GM23338 (cell line): Measurements from ENCODE around the gene FCHSD2. TPM values are rescaled to one million over a fixed set of nuclear protein-coding genes. Genes with fewer than 3 reads are reported as not detected.

Experiments used
- ATAC-seq: fragments of 200-7000 bp; cut with Tn5 transposase; 3 replicates; pipeline ENCODE4 v1.9.1; 2020
- DNase-seq: peaks from one replicate; pipeline ENCODE4 v3.0.0-alpha.2; 2015; ENCODE audit warnings: low spot score
- H2AFZ ChIP-seq: fragments of 200-600 bp; sonication (generic); 2 replicates; pipeline ENCODE4 v1.8.0; 2016; ENCODE audit warnings: antibody characterized with exemption, mild to moderate bottlenecking, moderate library complexity
- H3F3A ChIP-seq: fragments of 200-600 bp; sonication (generic); replicated peaks from 2 replicates; pipeline ENCODE4 v1.8.0; 2017; ENCODE audit warnings: antibody characterized with exemption, mixed run types, low read depth
- H3K27ac ChIP-seq: fragments of 200-600 bp; sonication (generic); 2 replicates; pipeline ENCODE4 v1.6.1; 2016; ENCODE audit warnings: low read depth
- H3K27me3 ChIP-seq: fragments of 200-600 bp; sonication (generic); 2 replicates; pipeline ENCODE4 v1.8.0; 2016; ENCODE audit warnings: mild to moderate bottlenecking, mixed run types, moderate library complexity; ENCODE audit not compliant: insufficient read depth
- H3K36me3 ChIP-seq: fragments of 200-600 bp; sonication (generic); 2 replicates; pipeline ENCODE4 v1.8.0; 2016; ENCODE audit warnings: mild to moderate bottlenecking; ENCODE audit not compliant: insufficient read depth
- H3K4me1 ChIP-seq: fragments of 200-600 bp; sonication (generic); 2 replicates; pipeline ENCODE4 v1.8.0; 2016; ENCODE audit warnings: mild to moderate bottlenecking, moderate library complexity; ENCODE audit not compliant: insufficient read depth
- H3K4me2 ChIP-seq: fragments of 200-600 bp; sonication (generic); 2 replicates; pipeline ENCODE4 v1.7.1; 2017; ENCODE audit warnings: mixed run types
- H3K4me3 ChIP-seq: fragments of 200-600 bp; sonication (generic); 2 replicates; pipeline ENCODE4 v1.6.1; 2016; ENCODE audit warnings: mixed run types
- H3K79me2 ChIP-seq: fragments of 200-600 bp; sonication (generic); replicated peaks from 2 replicates; pipeline ENCODE4 v1.8.0; 2017; ENCODE audit warnings: mild to moderate bottlenecking; ENCODE audit not compliant: insufficient read depth
- H3K9me2 ChIP-seq: fragments of 200-600 bp; sonication (generic); 2 replicates; pipeline ENCODE4 v1.8.0; 2017; ENCODE audit not compliant: insufficient read depth
- H4K20me1 ChIP-seq: fragments of 200-600 bp; sonication (generic); replicated peaks from 2 replicates; pipeline ENCODE4 v1.8.0; 2017; ENCODE audit warnings: mild to moderate bottlenecking; ENCODE audit not compliant: insufficient read depth
- H3K27ac Mint-ChIP-seq: 2 replicates; pipeline ENCODE4 v1.8.0; 2020; ENCODE audit warnings: inconsistent platforms, mild to moderate bottlenecking, moderate library complexity, mixed read lengths
- H3K27me3 Mint-ChIP-seq: 3 replicates; pipeline ENCODE4 v1.8.0; 2022; ENCODE audit warnings: low read depth, mild to moderate bottlenecking, moderate library complexity, mixed read lengths, inconsistent platforms; ENCODE audit not compliant: insufficient read depth, poor library complexity
- H3K36me3 Mint-ChIP-seq: 3 replicates; pipeline ENCODE4 v1.8.0; 2021; ENCODE audit warnings: low read depth, mild to moderate bottlenecking, inconsistent platforms, moderate library complexity, mixed read lengths
- H3K4me1 Mint-ChIP-seq: 3 replicates; pipeline ENCODE4 v1.8.0; 2020; ENCODE audit warnings: mild to moderate bottlenecking, inconsistent platforms, mixed read lengths
- H3K4me3 Mint-ChIP-seq: 3 replicates; pipeline ENCODE4 v1.8.0; 2021; ENCODE audit warnings: moderate library complexity, mild to moderate bottlenecking, inconsistent platforms, mixed read lengths
- H3K9me3 Mint-ChIP-seq: 3 replicates; pipeline ENCODE4 v1.8.0; 2020; ENCODE audit warnings: moderate library complexity, mild to moderate bottlenecking, inconsistent platforms, mixed read lengths
- CREB1 ChIP-seq: fragments of 250-450 bp; sonication (Bioruptor Pico); IDR thresholded peaks from 2 replicates; pipeline ENCODE4 v1.5.0; 2020; ENCODE audit warnings: low read depth, mild to moderate bottlenecking, moderate library complexity
- ETS1 ChIP-seq: IDR thresholded peaks from 2 replicates; pipeline ENCODE4 v1.6.1; 2016; ENCODE audit warnings: antibody characterized with exemption
- EZH2 ChIP-seq: fragments of 200-600 bp; sonication (generic); IDR thresholded peaks from one replicate; pipeline ENCODE4 v1.8.0; 2017; ENCODE audit warnings: antibody characterized with exemption, mild to moderate bottlenecking, low read depth; ENCODE audit not compliant: unreplicated experiment
- JUNB ChIP-seq: IDR thresholded peaks from one replicate; pipeline ENCODE4 v1.6.1; 2016; ENCODE audit warnings: antibody characterized with exemption; ENCODE audit not compliant: unreplicated experiment
- NANOG ChIP-seq: IDR thresholded peaks from 2 replicates; pipeline ENCODE4 v1.6.1; 2016; ENCODE audit warnings: antibody characterized with exemption, borderline replicate concordance
- STAT1 ChIP-seq: IDR thresholded peaks from one replicate; pipeline ENCODE4 v1.6.1; 2016; ENCODE audit warnings: antibody characterized with exemption; ENCODE audit not compliant: unreplicated experiment
- ZNF114 ChIP-seq: fragments of 250-450 bp; sonication (Bioruptor Pico); IDR thresholded peaks from 2 replicates; pipeline ENCODE4 v1.5.0; 2020; ENCODE audit warnings: mild to moderate bottlenecking, moderate library complexity
- ZNF462 ChIP-seq: fragments of 250-450 bp; sonication (Bioruptor Pico); IDR thresholded peaks from 2 replicates; pipeline ENCODE4 v1.5.0; 2020; ENCODE audit warnings: mild to moderate bottlenecking, moderate library complexity
- polyA plus RNA-seq: library from polyadenylated mRNA; unstranded; fragments of >200 nt; fragmentation: Nextera tagmentation; extraction: Ambion mirVana; gene quantifications from 2 replicates; pipeline ENCODE4 v1.2.1, GENCODE V29; 2016
- total RNA-seq: library from RNA; depleted of rRNA; stranded (reverse); fragments of >200 nt; shearing (Covaris generic); gene quantifications from 2 replicates; pipeline ENCODE4 v1.2.3, GENCODE V29; 2014
- TF ChIP-seq, protein P1 (sequence below), 2 experiments: fragments of 200-600 bp in 1 of 2; sonication (generic) in 1 of 2; conservative IDR thresholded peaks; 2 replicates each; pipeline versions ENCODE4 v1.5.1 to v1.6.1; 2016 to 2017; ENCODE audit warnings: antibody characterized with exemption in 2 of 2, low read depth in 2 of 2, mild to moderate bottlenecking in 2 of 2, moderate library complexity in 1 of 2
- TF ChIP-seq, protein P2 (sequence below): IDR thresholded peaks from one replicate; pipeline ENCODE4 v1.6.1; 2018; ENCODE audit warnings: antibody characterized with exemption; ENCODE audit not compliant: unreplicated experiment

The FCHSD2 gene
- total and polyA plus RNA-seq, 2 experiments from 2014 or later = 3.6 to 5.2 TPM

DNA sequence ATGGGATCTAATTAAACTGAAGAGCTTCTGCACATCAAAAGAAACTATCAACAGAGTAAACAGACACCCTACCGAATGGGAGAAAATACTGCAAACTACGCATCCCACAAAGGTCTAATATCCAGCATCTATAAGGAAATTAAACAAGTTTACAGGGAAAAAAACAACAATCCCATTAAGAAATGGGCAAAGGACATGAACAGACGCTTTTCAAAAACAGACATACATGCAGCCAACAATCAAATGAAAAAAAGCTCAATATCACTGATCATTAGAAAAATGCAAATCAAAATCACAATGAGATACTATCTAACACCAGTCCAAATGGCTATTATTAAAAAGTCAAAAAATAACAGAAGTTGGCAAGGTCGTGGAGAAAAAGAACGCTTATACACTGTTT, 117.5 kb downstream of the FCHSD2 start:
- H3K4me1 ChIP-seq = peaks cover 6% of the 10 kb centered on the region
- no peaks in the 10 kb centered on the region for H3K79me2 ChIP-seq
- Mint-ChIP-seq H3K27me3 (peaks cover 3% of the 10 kb centered on the region), H3K4me1 (peaks cover 6% of the 10 kb centered on the region), H3K36me3 (peaks cover 40% of the 10 kb centered on the region), H3K4me3 (no peak overlapping the region), H3K27ac (no peak overlapping the region), H3K9me3 (peaks cover 56% of the 10 kb centered on the region)
- DNase-seq = no peak
- no peak overlapping the region for H2AFZ ChIP-seq
- H3K4me2 ChIP-seq = no peak overlapping the region
- H3K27me3 ChIP-seq = no peaks in the 10 kb centered on the region
- TF ChIP-seq JUNB (no peak), NANOG (no peak), EZH2 (no peak)
- H3K36me3 ChIP-seq = no peaks in the 10 kb centered on the region; the same call in 1 of the 2 replicates
- ATAC-seq = no peak
- H3K9me2 ChIP-seq = no peaks in the 10 kb centered on the region
- H3K4me3 ChIP-seq = no peak overlapping the region
- no peaks in the 10 kb centered on the region for H4K20me1 ChIP-seq
- no peaks in the 10 kb centered on the region for H3F3A ChIP-seq
- no peak overlapping the region for H3K27ac ChIP-seq

- no peak overlapping the region for H3K4me2 ChIP-seq
- no peak overlapping the region for H3K4me3 Mint-ChIP-seq
- TF ChIP-seq, protein P1, sequence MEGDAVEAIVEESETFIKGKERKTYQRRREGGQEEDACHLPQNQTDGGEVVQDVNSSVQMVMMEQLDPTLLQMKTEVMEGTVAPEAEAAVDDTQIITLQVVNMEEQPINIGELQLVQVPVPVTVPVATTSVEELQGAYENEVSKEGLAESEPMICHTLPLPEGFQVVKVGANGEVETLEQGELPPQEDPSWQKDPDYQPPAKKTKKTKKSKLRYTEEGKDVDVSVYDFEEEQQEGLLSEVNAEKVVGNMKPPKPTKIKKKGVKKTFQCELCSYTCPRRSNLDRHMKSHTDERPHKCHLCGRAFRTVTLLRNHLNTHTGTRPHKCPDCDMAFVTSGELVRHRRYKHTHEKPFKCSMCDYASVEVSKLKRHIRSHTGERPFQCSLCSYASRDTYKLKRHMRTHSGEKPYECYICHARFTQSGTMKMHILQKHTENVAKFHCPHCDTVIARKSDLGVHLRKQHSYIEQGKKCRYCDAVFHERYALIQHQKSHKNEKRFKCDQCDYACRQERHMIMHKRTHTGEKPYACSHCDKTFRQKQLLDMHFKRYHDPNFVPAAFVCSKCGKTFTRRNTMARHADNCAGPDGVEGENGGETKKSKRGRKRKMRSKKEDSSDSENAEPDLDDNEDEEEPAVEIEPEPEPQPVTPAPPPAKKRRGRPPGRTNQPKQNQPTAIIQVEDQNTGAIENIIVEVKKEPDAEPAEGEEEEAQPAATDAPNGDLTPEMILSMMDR (conservative IDR thresholded peaks at IDR 0.05; ENCODE audit: low read depth in 2 of 2) = no peak
- TF ChIP-seq CREB1 (no peak), ZNF462 (CRISPR knock-in tag) (no peak), ZNF114 (no peak), STAT1 (no peak), ETS1 (no peak)
- TF ChIP-seq, protein P2, sequence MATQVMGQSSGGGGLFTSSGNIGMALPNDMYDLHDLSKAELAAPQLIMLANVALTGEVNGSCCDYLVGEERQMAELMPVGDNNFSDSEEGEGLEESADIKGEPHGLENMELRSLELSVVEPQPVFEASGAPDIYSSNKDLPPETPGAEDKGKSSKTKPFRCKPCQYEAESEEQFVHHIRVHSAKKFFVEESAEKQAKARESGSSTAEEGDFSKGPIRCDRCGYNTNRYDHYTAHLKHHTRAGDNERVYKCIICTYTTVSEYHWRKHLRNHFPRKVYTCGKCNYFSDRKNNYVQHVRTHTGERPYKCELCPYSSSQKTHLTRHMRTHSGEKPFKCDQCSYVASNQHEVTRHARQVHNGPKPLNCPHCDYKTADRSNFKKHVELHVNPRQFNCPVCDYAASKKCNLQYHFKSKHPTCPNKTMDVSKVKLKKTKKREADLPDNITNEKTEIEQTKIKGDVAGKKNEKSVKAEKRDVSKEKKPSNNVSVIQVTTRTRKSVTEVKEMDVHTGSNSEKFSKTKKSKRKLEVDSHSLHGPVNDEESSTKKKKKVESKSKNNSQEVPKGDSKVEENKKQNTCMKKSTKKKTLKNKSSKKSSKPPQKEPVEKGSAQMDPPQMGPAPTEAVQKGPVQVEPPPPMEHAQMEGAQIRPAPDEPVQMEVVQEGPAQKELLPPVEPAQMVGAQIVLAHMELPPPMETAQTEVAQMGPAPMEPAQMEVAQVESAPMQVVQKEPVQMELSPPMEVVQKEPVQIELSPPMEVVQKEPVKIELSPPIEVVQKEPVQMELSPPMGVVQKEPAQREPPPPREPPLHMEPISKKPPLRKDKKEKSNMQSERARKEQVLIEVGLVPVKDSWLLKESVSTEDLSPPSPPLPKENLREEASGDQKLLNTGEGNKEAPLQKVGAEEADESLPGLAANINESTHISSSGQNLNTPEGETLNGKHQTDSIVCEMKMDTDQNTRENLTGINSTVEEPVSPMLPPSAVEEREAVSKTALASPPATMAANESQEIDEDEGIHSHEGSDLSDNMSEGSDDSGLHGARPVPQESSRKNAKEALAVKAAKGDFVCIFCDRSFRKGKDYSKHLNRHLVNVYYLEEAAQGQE = no peak
- peaks cover 5% of the 10 kb centered on the region for H3K27me3 ChIP-seq
- DNase-seq (no peak), ATAC-seq (no peak)
- H3K4me3 ChIP-seq = no peak overlapping the region
- peaks cover 9% of the 10 kb centered on the region; the same call in 2 of the 3 replicates for H3K36me3 Mint-ChIP-seq
- no peak overlapping the region for H3K27ac Mint-ChIP-seq
- H3K27ac ChIP-seq = no peak overlapping the region
- no peaks in the 10 kb centered on the region for H3F3A ChIP-seq
- no peaks in the 10 kb centered on the region for H3K4me1 Mint-ChIP-seq
- no peaks in the 10 kb centered on the region for H3K36me3 ChIP-seq
- no peaks in the 10 kb centered on the region for H3K27me3 Mint-ChIP-seq
- no peaks in the 10 kb centered on the region for H3K9me2 ChIP-seq
- peaks cover 23% of the 10 kb centered on the region for H3K9me3 Mint-ChIP-seq
- no peaks in the 10 kb centered on the region for H4K20me1 ChIP-seq
- H2AFZ ChIP-seq = no peak overlapping the region
- H3K4me1 ChIP-seq = no peaks in the 10 kb centered on the region
- no peaks in the 10 kb centered on the region for H3K79me2 ChIP-seq
Measured at GRCh38 chr11:73019996-73020395, 122.1 kb downstream of the FCHSD2 start.
